ENCODE measurements around the gene CIT.

The CIT gene

GRCh38 chr12:119817546-119818343 lies 59.4 kb downstream of the CIT start:
- in situ Hi-C loops (cut with HindIII; ENCODE audit: low pct_unique_long_range_greater_than_20kb, low sequenced_read_pairs): no loop called here
- no peak for TF ChIP-seq JUND (IDR thresholded peaks at IDR 0.05; ENCODE audit: low read depth)
- no peak for DNase-seq (ENCODE audit: low read depth in 1 of 2, low spot score in 1 of 2)

- in situ Hi-C loops (cut with HindIII; ENCODE audit: low pct_unique_long_range_greater_than_20kb, low sequenced_read_pairs): no loop called here
- no peak for DNase-seq (ENCODE audit: low read depth in 1 of 2, low spot score in 1 of 2)
- no peak for TF ChIP-seq JUND (IDR thresholded peaks at IDR 0.05; ENCODE audit: low read depth)
Measured at GRCh38 chr12:119809023-119809422, 68.1 kb downstream of the CIT start.

GRCh38 chr12:119808441-119808840 lies 68.7 kb downstream of the CIT start:
- DNase-seq (ENCODE audit: low read depth in 1 of 2, low spot score in 1 of 2): no peak
- no peak for TF ChIP-seq JUND (IDR thresholded peaks at IDR 0.05; ENCODE audit: low read depth)
- in situ Hi-C loops (cut with HindIII; ENCODE audit: low pct_unique_long_range_greater_than_20kb, low sequenced_read_pairs): no loop called here

- DNase-seq (ENCODE audit: low read depth in 1 of 2, low spot score in 1 of 2): peak in 1 of 2 experiments; percentile 49
- in situ Hi-C loops (cut with HindIII; ENCODE audit: low pct_unique_long_range_greater_than_20kb, low sequenced_read_pairs): no loop called here
- TF ChIP-seq JUND (IDR thresholded peaks at IDR 0.05; ENCODE audit: low read depth): no peak
Measured at GRCh38 chr12:119807380-119807779, 69.7 kb downstream of the CIT start.

GRCh38 chr12:119804011-119804641 lies 73.0 kb downstream of the CIT start:
- peak; percentile 35 to 68 for DNase-seq (ENCODE audit: low read depth in 1 of 2, low spot score in 1 of 2)
- no peak for TF ChIP-seq JUND (IDR thresholded peaks at IDR 0.05; ENCODE audit: low read depth)
- in situ Hi-C loops (cut with HindIII; ENCODE audit: low pct_unique_long_range_greater_than_20kb, low sequenced_read_pairs): no loop called here

GRCh38 chr12:119803381-119803791 lies 73.7 kb downstream of the CIT start:
- TF ChIP-seq JUND (IDR thresholded peaks at IDR 0.05; ENCODE audit: low read depth): no peak
- in situ Hi-C loops (cut with HindIII; ENCODE audit: low pct_unique_long_range_greater_than_20kb, low sequenced_read_pairs): no loop called here
- no peak for DNase-seq (ENCODE audit: low read depth in 1 of 2, low spot score in 1 of 2)

GRCh38 chr12:119802472-119802871 lies 74.6 kb downstream of the CIT start:
- DNase-seq (ENCODE audit: low read depth in 1 of 2, low spot score in 1 of 2): no peak
- no peak for TF ChIP-seq JUND (IDR thresholded peaks at IDR 0.05; ENCODE audit: low read depth)
- in situ Hi-C loops (cut with HindIII; ENCODE audit: low pct_unique_long_range_greater_than_20kb, low sequenced_read_pairs): no loop called here

GRCh38 chr12:119797090-119797489 lies 80.0 kb downstream of the CIT start:
- no peak for TF ChIP-seq JUND (IDR thresholded peaks at IDR 0.05; ENCODE audit: low read depth)
- no peak for DNase-seq (ENCODE audit: low read depth in 1 of 2, low spot score in 1 of 2)
- in situ Hi-C loops (cut with HindIII; ENCODE audit: low pct_unique_long_range_greater_than_20kb, low sequenced_read_pairs): no loop called here

GRCh38 chr12:119796292-119796691 lies 80.8 kb downstream of the CIT start:
- TF ChIP-seq JUND (IDR thresholded peaks at IDR 0.05; ENCODE audit: low read depth): no peak
- in situ Hi-C loops (cut with HindIII; ENCODE audit: low pct_unique_long_range_greater_than_20kb, low sequenced_read_pairs): no loop called here
- DNase-seq (ENCODE audit: low read depth in 1 of 2, low spot score in 1 of 2): no peak

- TF ChIP-seq JUND (IDR thresholded peaks at IDR 0.05; ENCODE audit: low read depth): no peak
- no peak for DNase-seq (ENCODE audit: low read depth in 1 of 2, low spot score in 1 of 2)
- in situ Hi-C loops (cut with HindIII; ENCODE audit: low pct_unique_long_range_greater_than_20kb, low sequenced_read_pairs): no loop called here
Measured at GRCh38 chr12:119791453-119791852, 85.7 kb downstream of the CIT start.

GRCh38 chr12:119788786-119789185 lies 88.3 kb downstream of the CIT start:
- in situ Hi-C loops (cut with HindIII; ENCODE audit: low pct_unique_long_range_greater_than_20kb, low sequenced_read_pairs): no loop called here
- TF ChIP-seq JUND (IDR thresholded peaks at IDR 0.05; ENCODE audit: low read depth): no peak
- DNase-seq (ENCODE audit: low read depth in 1 of 2, low spot score in 1 of 2): no peak

GRCh38 chr12:119786539-119786938 lies 90.6 kb downstream of the CIT start:
- TF ChIP-seq JUND (IDR thresholded peaks at IDR 0.05; ENCODE audit: low read depth): no peak
- in situ Hi-C loops (cut with HindIII; ENCODE audit: low pct_unique_long_range_greater_than_20kb, low sequenced_read_pairs): no loop called here
- DNase-seq (ENCODE audit: low read depth in 1 of 2, low spot score in 1 of 2): no peak

- in situ Hi-C loops (cut with HindIII; ENCODE audit: low pct_unique_long_range_greater_than_20kb, low sequenced_read_pairs): no loop called here
- DNase-seq (ENCODE audit: low read depth in 1 of 2, low spot score in 1 of 2): no peak
- no peak for TF ChIP-seq JUND (IDR thresholded peaks at IDR 0.05; ENCODE audit: low read depth)
Measured at GRCh38 chr12:119784673-119785072, 92.4 kb downstream of the CIT start.
